ENCODE results near the gene NDUFC2.

NDUFC2 gene

DNA sequence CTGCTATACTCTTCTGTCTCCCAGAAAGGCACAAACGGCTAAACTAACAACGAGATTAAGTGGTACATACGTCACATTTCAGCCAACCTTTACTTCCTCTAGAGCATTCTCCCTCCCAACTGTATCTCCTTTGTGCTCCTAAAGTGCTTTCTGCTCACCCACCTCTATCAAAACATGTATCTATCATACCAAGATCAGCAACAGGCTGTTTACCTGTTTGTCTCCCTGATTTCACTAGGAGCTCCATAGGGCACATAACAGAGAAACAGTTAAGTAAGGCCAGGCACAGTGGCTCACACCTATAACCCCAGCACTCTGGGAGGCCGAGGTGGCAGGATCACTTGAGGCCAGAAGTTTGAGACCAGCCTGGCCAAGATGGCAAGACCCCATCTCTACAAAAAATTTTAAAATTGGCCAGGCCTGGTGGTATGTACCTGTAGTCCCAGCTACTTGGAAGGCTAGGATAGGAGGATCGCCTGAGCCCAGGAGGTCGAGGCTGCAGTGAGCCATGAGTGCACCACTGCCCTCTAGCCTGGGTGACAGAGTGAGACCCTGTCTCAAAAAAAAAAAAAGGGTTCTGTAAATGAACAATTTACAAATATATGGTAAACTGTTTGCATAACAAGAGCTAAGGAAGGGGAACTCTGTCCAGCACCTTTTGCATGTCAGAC, 2.8 kb downstream of the NDUFC2 start:
- ATAC-seq = no peak
- TF ChIP-seq ARNTL (CRISPR knock-in tag; IDR thresholded peaks at IDR 0.05; ENCODE audit: borderline replicate concordance, low read depth) = no peak
- TF ChIP-seq, protein P1, sequence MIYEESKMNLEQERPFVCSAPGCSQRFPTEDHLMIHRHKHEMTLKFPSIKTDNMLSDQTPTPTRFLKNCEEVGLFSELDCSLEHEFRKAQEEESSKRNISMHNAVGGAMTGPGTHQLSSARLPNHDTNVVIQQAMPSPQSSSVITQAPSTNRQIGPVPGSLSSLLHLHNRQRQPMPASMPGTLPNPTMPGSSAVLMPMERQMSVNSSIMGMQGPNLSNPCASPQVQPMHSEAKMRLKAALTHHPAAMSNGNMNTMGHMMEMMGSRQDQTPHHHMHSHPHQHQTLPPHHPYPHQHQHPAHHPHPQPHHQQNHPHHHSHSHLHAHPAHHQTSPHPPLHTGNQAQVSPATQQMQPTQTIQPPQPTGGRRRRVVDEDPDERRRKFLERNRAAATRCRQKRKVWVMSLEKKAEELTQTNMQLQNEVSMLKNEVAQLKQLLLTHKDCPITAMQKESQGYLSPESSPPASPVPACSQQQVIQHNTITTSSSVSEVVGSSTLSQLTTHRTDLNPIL (CRISPR knock-in tag; IDR thresholded peaks at IDR 0.05; ENCODE audit: low read depth) = no peak
- TF ChIP-seq ZNF70 (CRISPR knock-in tag; IDR thresholded peaks at IDR 0.05) = no peak
- TF ChIP-seq SNAI2 (CRISPR knock-in tag; IDR thresholded peaks at IDR 0.05) = no peak
- TF ChIP-seq ESRRG (CRISPR knock-in tag; IDR thresholded peaks at IDR 0.05) = no peak
- TF ChIP-seq, protein P2, sequence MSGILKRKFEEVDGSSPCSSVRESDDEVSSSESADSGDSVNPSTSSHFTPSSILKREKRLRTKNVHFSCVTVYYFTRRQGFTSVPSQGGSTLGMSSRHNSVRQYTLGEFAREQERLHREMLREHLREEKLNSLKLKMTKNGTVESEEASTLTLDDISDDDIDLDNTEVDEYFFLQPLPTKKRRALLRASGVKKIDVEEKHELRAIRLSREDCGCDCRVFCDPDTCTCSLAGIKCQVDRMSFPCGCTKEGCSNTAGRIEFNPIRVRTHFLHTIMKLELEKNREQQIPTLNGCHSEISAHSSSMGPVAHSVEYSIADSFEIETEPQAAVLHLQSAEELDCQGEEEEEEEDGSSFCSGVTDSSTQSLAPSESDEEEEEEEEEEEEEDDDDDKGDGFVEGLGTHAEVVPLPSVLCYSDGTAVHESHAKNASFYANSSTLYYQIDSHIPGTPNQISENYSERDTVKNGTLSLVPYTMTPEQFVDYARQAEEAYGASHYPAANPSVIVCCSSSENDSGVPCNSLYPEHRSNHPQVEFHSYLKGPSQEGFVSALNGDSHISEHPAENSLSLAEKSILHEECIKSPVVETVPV (CRISPR knock-in tag; IDR thresholded peaks at IDR 0.05) = no peak
- TF ChIP-seq BACH2 (CRISPR knock-in tag; IDR thresholded peaks at IDR 0.05; ENCODE audit: borderline replicate concordance) = no peak
- no peak for TF ChIP-seq ZFP3 (CRISPR knock-in tag; IDR thresholded peaks at IDR 0.05)
- TF ChIP-seq OSR1 (CRISPR knock-in tag; IDR thresholded peaks at IDR 0.05) = no peak

DNA sequence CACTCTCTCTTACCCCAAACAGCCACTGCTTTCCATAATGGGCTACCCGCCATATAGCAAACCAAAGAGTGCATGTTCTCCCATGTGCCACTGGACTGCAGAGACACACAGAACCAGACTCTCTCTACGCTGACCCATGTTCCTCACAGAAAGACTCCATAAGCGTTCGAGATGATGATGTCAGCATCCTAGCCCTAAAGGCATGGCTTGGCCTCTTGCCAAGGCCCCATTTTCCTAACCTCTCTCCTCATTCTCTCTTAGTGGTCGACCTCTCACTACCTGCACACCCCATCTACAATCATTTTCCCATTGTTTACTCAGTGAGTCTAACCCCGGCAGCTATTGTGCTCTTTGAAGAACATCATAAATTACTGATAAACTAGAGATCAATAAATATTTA, 4.9 kb downstream of the NDUFC2 start:
- ATAC-seq = no peak
- no peak for TF ChIP-seq TSHZ2 (CRISPR knock-in tag; IDR thresholded peaks at IDR 0.05)
- TF ChIP-seq, protein P3, sequence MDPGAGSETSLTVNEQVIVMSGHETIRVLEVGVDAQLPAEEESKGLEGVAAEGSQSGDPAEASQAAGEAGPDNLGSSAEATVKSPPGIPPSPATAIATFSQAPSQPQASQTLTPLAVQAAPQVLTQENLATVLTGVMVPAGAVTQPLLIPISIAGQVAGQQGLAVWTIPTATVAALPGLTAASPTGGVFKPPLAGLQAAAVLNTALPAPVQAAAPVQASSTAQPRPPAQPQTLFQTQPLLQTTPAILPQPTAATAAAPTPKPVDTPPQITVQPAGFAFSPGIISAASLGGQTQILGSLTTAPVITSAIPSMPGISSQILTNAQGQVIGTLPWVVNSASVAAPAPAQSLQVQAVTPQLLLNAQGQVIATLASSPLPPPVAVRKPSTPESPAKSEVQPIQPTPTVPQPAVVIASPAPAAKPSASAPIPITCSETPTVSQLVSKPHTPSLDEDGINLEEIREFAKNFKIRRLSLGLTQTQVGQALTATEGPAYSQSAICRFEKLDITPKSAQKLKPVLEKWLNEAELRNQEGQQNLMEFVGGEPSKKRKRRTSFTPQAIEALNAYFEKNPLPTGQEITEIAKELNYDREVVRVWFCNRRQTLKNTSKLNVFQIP (CRISPR knock-in tag; IDR thresholded peaks at IDR 0.05; ENCODE audit: borderline replicate concordance, low read depth) = no peak
- no peak for TF ChIP-seq CSDC2 (CRISPR knock-in tag; IDR thresholded peaks at IDR 0.05)
- TF ChIP-seq ZC3H10 (CRISPR knock-in tag; IDR thresholded peaks at IDR 0.05) = no peak
- TF ChIP-seq SNAI2 (CRISPR knock-in tag; IDR thresholded peaks at IDR 0.05) = no peak

- no peak for ATAC-seq
- TF ChIP-seq, protein P4, sequence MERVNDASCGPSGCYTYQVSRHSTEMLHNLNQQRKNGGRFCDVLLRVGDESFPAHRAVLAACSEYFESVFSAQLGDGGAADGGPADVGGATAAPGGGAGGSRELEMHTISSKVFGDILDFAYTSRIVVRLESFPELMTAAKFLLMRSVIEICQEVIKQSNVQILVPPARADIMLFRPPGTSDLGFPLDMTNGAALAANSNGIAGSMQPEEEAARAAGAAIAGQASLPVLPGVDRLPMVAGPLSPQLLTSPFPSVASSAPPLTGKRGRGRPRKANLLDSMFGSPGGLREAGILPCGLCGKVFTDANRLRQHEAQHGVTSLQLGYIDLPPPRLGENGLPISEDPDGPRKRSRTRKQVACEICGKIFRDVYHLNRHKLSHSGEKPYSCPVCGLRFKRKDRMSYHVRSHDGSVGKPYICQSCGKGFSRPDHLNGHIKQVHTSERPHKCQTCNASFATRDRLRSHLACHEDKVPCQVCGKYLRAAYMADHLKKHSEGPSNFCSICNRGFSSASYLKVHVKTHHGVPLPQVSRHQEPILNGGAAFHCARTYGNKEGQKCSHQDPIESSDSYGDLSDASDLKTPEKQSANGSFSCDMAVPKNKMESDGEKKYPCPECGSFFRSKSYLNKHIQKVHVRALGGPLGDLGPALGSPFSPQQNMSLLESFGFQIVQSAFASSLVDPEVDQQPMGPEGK (CRISPR knock-in tag; IDR thresholded peaks at IDR 0.05; ENCODE audit: borderline replicate concordance) = no peak
These were observed 7.2 kb downstream of the NDUFC2 start for GRCh38 chr11:78072455-78072854.

DNA sequence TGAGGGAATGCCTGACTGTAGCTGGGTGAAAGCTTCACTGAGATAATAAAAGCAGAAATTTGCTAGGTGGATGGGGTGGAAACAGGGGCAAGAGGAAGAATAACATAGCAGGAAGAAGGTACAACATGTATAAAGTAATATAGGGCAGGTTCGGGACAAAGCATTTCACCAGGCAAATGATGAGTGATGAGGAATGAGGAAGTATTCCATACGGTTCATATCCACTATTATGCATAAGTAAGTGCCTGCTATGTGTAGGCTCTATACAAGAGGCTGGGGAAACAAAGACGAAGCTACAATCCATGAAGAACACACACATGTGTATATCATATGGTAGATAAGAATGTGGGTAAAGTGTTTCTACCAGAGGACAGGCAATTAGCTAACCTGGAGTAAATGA, 7.9 kb downstream of the NDUFC2 start:
- ATAC-seq = no peak
- no peak for TF ChIP-seq CSDC2 (CRISPR knock-in tag; IDR thresholded peaks at IDR 0.05)
- no peak for TF ChIP-seq ISL1 (CRISPR knock-in tag; IDR thresholded peaks at IDR 0.05)
- no peak for TF ChIP-seq ZNF8 (CRISPR knock-in tag; IDR thresholded peaks at IDR 0.05)
- TF ChIP-seq, protein P3 (CRISPR knock-in tag; IDR thresholded peaks at IDR 0.05; ENCODE audit: borderline replicate concordance, low read depth) = no peak
- no peak for TF ChIP-seq ZNF565 (CRISPR knock-in tag; conservative IDR thresholded peaks at IDR 0.05; ENCODE audit: low read depth)
- TF ChIP-seq TCF4 (CRISPR knock-in tag; IDR thresholded peaks at IDR 0.05; ENCODE audit: borderline replicate concordance) = no peak
- no peak for TF ChIP-seq SNAI2 (CRISPR knock-in tag; IDR thresholded peaks at IDR 0.05)
- no peak for TF ChIP-seq ZNF70 (CRISPR knock-in tag; IDR thresholded peaks at IDR 0.05)
- TF ChIP-seq ZFP30 (CRISPR knock-in tag; IDR thresholded peaks at IDR 0.05) = no peak
- no peak for TF ChIP-seq ZFP3 (CRISPR knock-in tag; IDR thresholded peaks at IDR 0.05)
- no peak for TF ChIP-seq PPARA (CRISPR knock-in tag; IDR thresholded peaks at IDR 0.05; ENCODE audit: borderline replicate concordance)
- TF ChIP-seq, protein P1 (CRISPR knock-in tag; IDR thresholded peaks at IDR 0.05; ENCODE audit: low read depth) = no peak
- TF ChIP-seq ZC3H10 (CRISPR knock-in tag; IDR thresholded peaks at IDR 0.05) = no peak
- TF ChIP-seq BACH2 (CRISPR knock-in tag; IDR thresholded peaks at IDR 0.05; ENCODE audit: borderline replicate concordance) = no peak
- no peak for TF ChIP-seq ARNTL (CRISPR knock-in tag; IDR thresholded peaks at IDR 0.05; ENCODE audit: borderline replicate concordance, low read depth)
